Epithelial cell of esophagus (primary cell): ENCODE results near the gene TANC2.
A peak's percentile ranks its signal among the peaks of the same experiment; 100 is the strongest.

Experiments
- DNase-seq: peaks from one replicate; pipeline ENCODE4 v3.0.0; 2010; ENCODE audit warnings: low read depth
- H3K4me3 ChIP-seq: 2 replicates; pipeline ENCODE4 v1.5.1; 2011; ENCODE audit warnings: mild to moderate bottlenecking, low read length, control low read depth
- CTCF ChIP-seq: IDR thresholded peaks from 2 replicates; pipeline ENCODE4 v1.5.1; 2011; ENCODE audit warnings: low read depth, mild to moderate bottlenecking, low read length, control low read depth, inconsistent platforms; ENCODE audit not compliant: insufficient read depth; ENCODE audit errors: missing control alignments

The TANC2 gene

GRCh38 chr17:62935523-62935922 lies 30.5 kb upstream of the TANC2 start:
- no peak for DNase-seq
- TF ChIP-seq CTCF, result no peak
- no peak overlapping the region for H3K4me3 ChIP-seq

- H3K4me3 ChIP-seq, result no peak overlapping the region
- DNase-seq, result no peak
- no peak for TF ChIP-seq CTCF
These were observed 28.4 kb upstream of the TANC2 start for GRCh38 chr17:62937606-62938005.

GRCh38 chr17:62941358-62941991 lies 24.6 kb upstream of the TANC2 start:
- no peak for TF ChIP-seq CTCF
- H3K4me3 ChIP-seq, result no peak overlapping the region
- DNase-seq, result no peak

GRCh38 chr17:62948370-62948769 lies 17.7 kb upstream of the TANC2 start:
- DNase-seq, result no peak
- no peak for TF ChIP-seq CTCF
- no peak overlapping the region for H3K4me3 ChIP-seq

DNA sequence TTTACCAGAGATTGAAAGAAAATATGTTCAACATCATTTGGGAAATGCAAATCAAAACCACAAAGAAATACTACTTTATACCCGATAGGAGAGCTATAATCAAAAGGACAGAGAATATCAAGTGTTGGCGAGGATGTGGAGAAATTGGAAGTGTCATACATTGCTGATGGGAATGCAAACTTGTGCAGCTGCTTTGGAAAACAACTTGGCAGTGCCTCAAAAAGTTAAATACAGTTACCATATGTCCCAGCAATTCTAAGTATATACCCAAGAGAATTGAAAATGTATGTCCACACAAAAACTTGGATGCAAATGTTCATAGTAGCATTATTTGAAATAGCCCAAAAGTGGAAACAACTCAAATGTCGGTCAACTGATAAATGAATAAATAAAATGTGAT lies 17.0 kb upstream of the TANC2 start:
- no peak overlapping the region for H3K4me3 ChIP-seq
- no peak for TF ChIP-seq CTCF
- DNase-seq, result no peak

- no peak for TF ChIP-seq CTCF
- no peak overlapping the region for H3K4me3 ChIP-seq
- peak; percentile 69 for DNase-seq
These were observed 16.0 kb upstream of the TANC2 start for GRCh38 chr17:62950067-62950466.

GRCh38 chr17:62955841-62956352 lies 10.1 kb upstream of the TANC2 start:
- no peak for TF ChIP-seq CTCF
- DNase-seq, result no peak
- no peak overlapping the region for H3K4me3 ChIP-seq
